DMS 273 treated with DMSO at 0.1 percent for 48 hours (cell line): Measurements from ENCODE around the gene COL21A1.

ENCODE experiments used
- DNase-seq: peaks from one replicate; lab custom pipeline; 2025; lab: John Stamatoyannopoulos, UW

The COL21A1 gene

DNA sequence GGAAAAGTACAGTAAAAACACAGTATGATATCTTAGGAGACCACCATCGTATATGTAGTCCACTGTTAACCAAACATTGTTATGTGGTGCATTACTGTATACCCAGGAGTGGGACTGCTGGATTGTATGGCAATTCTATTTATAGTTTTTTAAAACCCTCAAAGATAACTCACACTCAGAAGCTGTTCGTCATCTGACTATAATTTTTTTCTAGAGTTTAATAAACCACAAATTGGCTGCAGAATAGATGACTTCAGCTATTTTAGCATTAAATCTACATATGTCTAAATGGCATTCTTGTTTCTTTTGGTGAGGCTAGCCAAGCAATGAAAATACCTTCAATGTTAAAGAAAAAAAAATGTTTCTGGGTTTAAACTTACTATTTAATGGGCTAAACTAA, 237.7 kb downstream of the COL21A1 start:
- DNase-seq = no peak
